NCI-H2227 (cell line): Measurements from ENCODE around the gene RAF1.
A peak's percentile ranks its signal among the peaks of the same experiment; 100 is the strongest.
"Not testable (repeated sequence)": the region's sequence is repeated elsewhere in the genome, so short reads cannot be mapped to it uniquely, and the experiment has no call there.

Source experiments
- DNase-seq: peaks from one replicate; lab custom pipeline; 2025; ENCODE audit not compliant: unreplicated experiment; lab: John Stamatoyannopoulos, UW

RAF1 gene

GRCh38 chr3:12663936-12664908 is at the start of gene RAF1:
Gene RAF1, minus strand, starts transcription at chr3:12664117. Its CDS starts 45,396 bp downstream, at chr3:12618721.
- DNase-seq, result peak; percentile 98

- DNase-seq, result no peak
Observed at GRCh38 chr3:12710062-12710461, 46.1 kb upstream of the RAF1 start.

GRCh38 chr3:12709334-12709733 is 45.4 kb upstream of the RAF1 start:
- DNase-seq, result no peak

DNA sequence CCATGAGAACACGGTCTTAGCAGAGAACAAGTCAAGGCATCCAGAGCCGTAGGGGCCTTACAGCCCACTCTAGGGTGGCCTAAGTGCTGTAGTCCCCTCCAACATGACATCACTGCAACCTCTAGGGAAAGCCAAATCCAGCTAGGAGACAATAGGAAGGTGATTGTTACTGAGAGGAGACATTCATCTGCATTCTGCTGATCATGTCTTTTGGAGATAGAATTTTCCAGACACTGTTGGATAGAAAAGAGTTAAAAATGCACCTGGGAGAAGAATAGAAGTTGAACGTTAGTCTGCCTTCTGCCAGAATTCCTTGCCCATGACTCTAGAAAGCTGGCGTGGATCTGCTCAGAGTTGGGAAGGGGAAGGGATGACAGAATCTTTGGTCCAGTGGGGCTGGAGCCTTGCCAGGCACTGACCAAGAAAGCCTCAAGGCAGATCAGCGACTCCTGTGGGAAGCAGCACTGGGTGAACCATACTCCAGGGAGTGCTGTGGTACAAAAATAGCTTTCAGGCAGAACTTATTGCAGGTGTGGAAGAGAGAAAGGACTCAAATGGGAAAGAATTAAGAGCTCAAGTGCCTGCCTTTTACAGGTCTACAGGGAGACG is 44.8 kb upstream of the RAF1 start:
- no peak for DNase-seq

DNA sequence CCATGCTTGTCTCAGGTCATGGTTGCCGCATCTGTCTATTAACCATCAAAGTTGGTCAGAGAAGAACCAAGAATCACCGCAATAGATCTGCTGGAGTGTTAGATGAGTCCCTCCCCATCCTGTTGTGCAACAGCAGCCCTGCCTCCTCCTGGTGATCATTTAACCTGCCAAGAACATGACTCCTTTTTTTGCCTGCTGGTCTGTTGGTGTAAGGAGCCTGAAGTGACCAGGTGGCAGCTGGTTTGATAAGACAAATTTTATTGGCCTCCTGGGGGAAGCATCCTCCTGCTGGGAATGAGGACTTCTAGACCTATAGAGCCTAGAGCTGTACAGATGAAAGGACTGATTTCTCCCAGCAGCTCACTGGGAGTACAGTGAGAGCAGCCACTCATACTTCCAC is 43.5 kb upstream of the RAF1 start:
- no peak for DNase-seq

DNA sequence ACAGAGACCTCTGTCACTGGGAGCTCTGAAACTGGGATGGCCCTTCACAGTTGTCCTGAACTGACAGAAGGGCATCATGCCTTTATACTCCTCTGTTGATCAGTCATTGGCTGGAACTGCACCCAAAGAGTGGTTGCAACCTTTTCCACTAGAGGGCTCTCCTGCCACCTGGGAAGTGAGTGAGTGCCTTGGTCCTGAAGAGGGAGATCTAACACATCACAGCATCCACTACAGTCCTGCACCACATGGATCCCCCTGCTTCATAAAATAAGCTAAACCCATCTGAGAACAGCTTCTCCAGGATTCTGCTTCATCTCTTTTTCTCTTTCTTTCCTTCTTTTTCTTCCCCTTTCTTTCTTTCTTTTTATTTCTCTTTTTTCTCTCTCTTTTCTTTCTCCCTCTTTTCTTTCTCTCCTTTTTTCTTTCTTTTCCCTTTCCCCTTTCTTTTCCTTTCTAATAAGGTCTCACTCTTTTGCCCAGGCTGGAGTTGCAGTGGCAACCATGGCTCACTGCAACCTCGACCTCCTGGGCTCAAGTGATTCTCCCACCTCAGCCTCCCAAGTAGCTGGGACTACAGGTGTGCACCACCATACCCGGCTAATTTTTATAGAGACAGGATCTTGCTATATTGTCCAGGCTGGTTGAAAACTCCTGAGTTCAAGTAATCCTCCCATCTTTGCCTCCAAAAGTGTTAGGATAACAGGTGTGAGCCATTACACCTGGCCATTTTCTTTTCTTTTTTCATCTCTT is 42.8 kb upstream of the RAF1 start:
- DNase-seq, result peak; percentile 48

DNA sequence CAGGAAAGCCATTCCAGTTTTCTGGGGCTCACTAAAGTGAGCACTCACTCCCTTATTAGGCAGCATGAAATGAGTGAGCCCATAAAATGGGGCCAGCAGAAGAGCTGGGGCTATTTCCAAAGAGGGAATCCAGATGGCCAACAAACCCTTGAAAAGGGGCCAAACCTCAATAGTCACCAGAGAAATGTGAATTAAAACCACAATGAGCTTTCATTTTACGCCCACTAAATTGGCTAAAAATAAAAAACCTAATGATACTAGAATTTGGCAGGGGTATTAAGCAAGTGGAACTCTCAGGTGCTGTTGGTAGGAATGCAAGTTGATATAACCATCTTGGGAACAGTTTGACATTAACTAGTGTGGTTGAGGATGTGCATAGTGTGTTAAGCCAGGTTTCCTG is 42.1 kb upstream of the RAF1 start:
- DNase-seq, result no peak

GRCh38 chr3:12705374-12705926 is 41.5 kb upstream of the RAF1 start:
- no peak for DNase-seq

GRCh38 chr3:12702501-12702900 is 38.6 kb upstream of the RAF1 start:
- DNase-seq, result no peak

DNA sequence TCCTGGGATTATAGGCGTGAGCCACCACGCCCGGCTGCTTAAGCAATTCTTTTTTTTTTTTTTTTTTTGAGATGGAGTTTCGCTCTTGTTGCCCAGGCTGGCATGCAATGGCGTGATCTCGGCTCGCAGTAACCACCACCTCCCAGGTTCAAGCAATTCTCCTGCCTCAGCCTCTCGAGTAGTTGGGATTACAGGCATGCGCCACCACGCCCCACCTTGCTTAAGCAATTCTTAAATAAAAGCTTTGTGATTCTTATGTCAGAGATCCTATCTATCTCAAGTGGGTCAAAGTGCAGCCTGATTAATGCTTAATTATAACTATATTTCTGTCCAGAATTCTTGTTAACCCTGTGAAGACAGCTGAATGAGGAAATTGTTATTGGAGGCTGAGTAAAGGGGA is 37.7 kb upstream of the RAF1 start:
- not testable (repeated sequence) for DNase-seq

DNA sequence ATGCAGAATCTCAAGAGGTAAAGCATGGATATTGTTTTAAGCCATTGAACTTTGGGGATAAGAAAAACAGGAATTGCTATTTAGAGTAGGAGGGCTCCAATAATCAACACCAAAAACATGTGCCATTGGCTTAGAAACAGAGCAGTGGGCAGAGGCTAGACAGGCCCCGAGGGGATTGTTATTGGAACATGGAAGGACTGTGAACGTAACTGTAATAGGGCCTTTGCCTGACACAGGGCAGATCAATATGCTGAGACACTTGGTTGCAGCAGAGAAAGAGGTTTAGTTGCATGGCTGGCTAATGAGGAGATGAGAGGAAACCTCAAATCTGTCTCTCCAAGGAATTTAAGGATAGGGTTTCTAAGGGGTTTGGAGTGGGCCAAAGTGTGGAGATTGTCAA is 36.9 kb upstream of the RAF1 start:
- DNase-seq, result no peak

GRCh38 chr3:12695916-12696315 is 32.0 kb upstream of the RAF1 start:
- no peak for DNase-seq

DNA sequence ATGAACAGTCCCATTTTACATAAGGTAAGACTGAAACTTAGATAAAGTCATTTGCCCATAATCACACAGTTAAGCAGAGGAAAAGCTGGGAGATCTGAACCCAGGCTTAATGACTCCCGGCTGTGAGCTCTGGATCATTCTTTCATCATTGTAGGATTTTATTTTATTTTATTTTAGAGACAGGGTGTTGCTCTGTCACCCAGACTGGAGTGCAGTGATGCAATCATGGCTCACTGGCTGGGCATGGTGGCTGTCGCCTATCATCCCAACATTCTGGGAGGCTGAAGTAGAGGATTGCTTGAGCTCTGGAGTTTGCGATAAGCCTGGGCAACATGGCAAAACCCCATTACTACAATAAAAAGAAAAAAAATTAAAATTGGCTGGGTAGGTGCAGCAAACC is 31.2 kb upstream of the RAF1 start:
- DNase-seq, result no peak

- DNase-seq, result no peak
Observed at GRCh38 chr3:12692444-12692843, 28.5 kb upstream of the RAF1 start.

GRCh38 chr3:12689997-12690711 is 26.2 kb upstream of the RAF1 start:
- no peak for DNase-seq

GRCh38 chr3:12687948-12688347 is 24.0 kb upstream of the RAF1 start:
- no peak for DNase-seq

DNA sequence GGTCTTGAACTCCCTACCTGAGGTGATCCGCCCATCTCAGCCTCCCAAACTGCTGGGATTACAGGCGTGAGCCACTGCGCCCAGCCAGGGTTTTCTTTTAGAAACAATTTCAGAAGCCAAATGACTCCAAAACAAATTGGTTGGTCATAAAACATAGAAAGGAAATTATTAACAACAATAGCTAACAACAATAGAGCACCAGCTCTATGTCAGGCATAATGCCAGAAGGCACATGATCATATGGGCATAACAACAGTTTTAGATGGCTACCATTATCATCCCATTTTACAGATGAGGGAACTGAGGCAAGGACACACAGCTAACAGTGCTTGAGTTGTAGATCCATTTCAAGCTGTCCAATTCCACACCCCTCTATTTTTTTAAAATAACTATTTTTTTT is 22.2 kb upstream of the RAF1 start:
- no peak for DNase-seq

DNA sequence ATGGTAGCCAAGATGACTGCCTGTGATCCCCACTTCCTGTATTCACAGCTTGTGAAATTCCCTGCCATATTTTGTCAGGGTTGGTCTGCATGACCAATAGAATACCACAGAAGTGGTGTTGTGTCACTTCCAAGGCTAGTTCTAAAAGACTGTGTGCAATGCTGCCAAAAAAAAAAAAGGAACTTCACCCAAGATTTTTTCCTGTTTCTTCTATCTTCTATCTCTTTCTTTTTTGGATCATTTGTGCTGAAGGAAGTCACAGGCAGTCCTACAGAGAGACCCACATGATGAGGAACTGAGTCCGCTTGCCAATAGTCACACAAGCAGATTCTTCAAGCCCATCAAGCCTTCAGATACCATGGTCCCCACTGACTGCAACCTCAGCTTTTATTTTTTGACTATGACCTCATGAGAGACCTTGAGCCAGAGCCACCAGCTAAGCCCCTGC is 18.1 kb upstream of the RAF1 start:
- DNase-seq, result no peak

GRCh38 chr3:12681089-12681942 is 17.4 kb upstream of the RAF1 start:
- no peak for DNase-seq

DNA sequence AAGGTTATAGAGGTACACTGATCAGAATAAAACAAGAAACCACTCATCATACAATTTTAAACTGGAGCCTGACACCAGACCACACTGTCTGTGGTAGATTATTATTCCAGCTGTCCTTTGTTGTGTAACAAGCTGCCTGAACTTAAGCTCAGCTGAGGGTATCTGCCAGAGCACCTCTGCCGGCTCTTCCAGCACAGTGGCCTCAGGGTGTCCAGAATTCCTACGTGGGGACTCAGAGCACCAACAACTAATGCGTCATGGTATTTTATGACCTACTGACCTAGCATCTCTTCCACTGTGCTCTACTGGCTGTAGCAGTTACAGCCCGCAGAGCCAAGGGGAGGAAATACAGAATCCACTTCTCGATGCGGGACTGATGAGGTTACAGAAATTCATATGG is 15.6 kb upstream of the RAF1 start:
- DNase-seq, result no peak
